ENCODE measurements around the gene CDKAL1. TPM values are rescaled to one million over a fixed set of nuclear protein-coding genes. Genes with fewer than 3 reads are reported as not detected.

CDKAL1 gene
- total and polyA plus RNA-seq, 4 donors, result 2.0 to 12.9 (median 6.7) TPM

DNA sequence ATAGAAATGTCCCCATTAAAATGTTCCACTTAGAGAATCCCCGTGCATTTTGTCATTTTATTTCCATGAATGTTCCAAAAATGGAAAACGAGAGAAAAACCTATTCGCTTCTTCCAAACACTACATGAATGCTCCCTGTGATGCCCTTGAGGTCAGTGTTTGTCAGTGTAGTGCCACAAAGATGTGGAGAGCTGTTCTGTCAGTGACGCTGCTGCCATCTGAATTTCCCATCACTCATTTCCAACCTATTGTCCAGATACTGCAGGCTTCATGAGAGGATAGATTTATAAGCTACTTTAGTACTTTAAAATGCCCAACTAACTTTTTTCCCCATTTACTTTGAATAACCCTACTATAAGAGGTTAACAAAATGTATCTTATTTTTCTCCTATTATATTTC lies 335.8 kb downstream of the CDKAL1 start (continued):
- no peak for TF ChIP-seq REST (IDR thresholded peaks at IDR 0.05)

DNA sequence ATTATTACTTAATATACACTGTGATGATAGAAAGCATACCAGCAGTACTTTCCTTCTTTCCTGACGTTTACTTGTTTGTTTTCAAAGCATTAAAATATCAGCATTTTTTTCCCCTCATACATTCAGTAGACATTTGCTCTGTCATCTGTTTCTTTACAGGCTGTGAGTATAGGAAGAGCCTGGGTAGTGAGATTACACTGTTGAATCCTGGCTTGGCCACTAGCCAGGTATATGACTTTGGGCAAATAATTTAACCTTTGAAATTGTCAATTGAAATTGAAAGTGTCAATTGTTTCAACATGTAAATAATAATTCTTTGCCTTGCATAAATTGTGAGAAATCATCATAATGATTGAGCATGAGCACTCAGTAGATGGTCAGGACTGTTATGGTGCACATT lies 336.2 kb downstream of the CDKAL1 start:
- Histone ChIP-seq H3K27me3 (ENCODE audit: control insufficient read depth in 4 of 4, insufficient read depth in 4 of 4, low read length in 3 of 4) (no peaks in the 10 kb centered on the region), H3K4me1 (ENCODE audit: control insufficient read depth in 4 of 4, insufficient read depth in 4 of 4, low read length in 3 of 4) (peaks cover 0 to 16% (median 11%) of the 10 kb centered on the region in 4 donors), H3K36me3 (ENCODE audit: control insufficient read depth in 4 of 4, insufficient read depth in 3 of 4, low read depth in 1 of 4, low read length in 3 of 4) (no peaks in the 10 kb centered on the region), H3K27ac (ENCODE audit: low read depth in 1 of 2, low read length in 2 of 2) (no peak overlapping the region), H3K9me3 (ENCODE audit: control insufficient read depth in 4 of 4, low read length in 3 of 4) (no peaks in the 10 kb centered on the region), H3K9ac (ENCODE audit: low read depth in 1 of 2, low read length in 2 of 2) (no peak overlapping the region), H3K4me3 (ENCODE audit: low read depth in 1 of 3, low read length in 3 of 3) (no peak overlapping the region)
- no peak for DNase-seq (ENCODE audit: low spot score)
- 87% methylated on average over 1 of the region's 1 CpG for WGBS
- TF ChIP-seq YY1 (IDR thresholded peaks at IDR 0.05) (no peak), ATF3 (IDR thresholded peaks at IDR 0.05) (no peak), JUND (IDR thresholded peaks at IDR 0.05) (no peak), GABPA (IDR thresholded peaks at IDR 0.05 in 1 of 2, conservative IDR thresholded peaks at IDR 0.05 in 1 of 2) (no peak), HNF4A (conservative IDR thresholded peaks at IDR 0.05) (no peak), EGR1 (IDR thresholded peaks at IDR 0.05; ENCODE audit: low read depth in 2 of 2) (no peak), REST (IDR thresholded peaks at IDR 0.05) (no peak), RXRA (IDR thresholded peaks at IDR 0.05) (no peak), FOXA2 (IDR thresholded peaks at IDR 0.05) (no peak), SP1 (IDR thresholded peaks at IDR 0.05) (no peak), CTCF (IDR thresholded peaks at IDR 0.05; ENCODE audit: low read depth, low read length, missing input control) (no peak), RAD21 (IDR thresholded peaks at IDR 0.05) (no peak), MAX (IDR thresholded peaks at IDR 0.05) (no peak), TAF1 (conservative IDR thresholded peaks at IDR 0.05) (no peak), ZBTB33 (IDR thresholded peaks at IDR 0.05) (no peak), FOXA1 (IDR thresholded peaks at IDR 0.05) (no peak), HNF4G (IDR thresholded peaks at IDR 0.05) (no peak)

All from liver (tissue), 9 donors.